Raji (cell line): ENCODE results near the gene OR12D2.

Experiments used
- POLR2A ChIP-seq: IDR thresholded peaks from 2 replicates; pipeline ENCODE4 v1.6.1; 2011; ENCODE audit warnings: low read depth, low read length, control low read depth; ENCODE audit not compliant: insufficient read depth

The OR12D2 gene

DNA sequence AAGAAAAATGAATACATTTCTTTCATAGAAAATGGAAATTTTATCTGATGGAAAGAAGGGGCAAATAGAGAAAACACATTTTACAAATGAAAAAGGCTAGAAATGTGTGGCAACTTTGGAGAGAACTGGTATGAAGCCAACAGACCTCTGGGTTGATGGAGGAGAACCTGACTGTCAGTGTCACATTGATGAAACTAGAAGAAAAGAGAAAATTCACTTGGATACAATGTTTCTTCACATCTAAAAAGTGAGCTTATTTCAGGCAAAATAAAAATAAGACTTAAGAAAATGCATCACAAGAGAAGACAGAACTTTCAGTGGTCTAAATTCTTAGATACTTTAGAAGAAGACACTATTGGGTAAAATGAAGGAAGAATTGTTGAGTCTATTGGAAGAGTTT lies at the start of gene OR12D2:
TSS of gene OR12D2 (plus strand) at position 301 of the 400 bp plus-strand sequence. CDS start 1,069 bp downstream, outside the sequence.
- TF ChIP-seq POLR2A = no peak

GRCh38 chr6:29354980-29355379 lies 40.5 kb upstream of the OR12D2 start:
- TF ChIP-seq POLR2A = no peak

DNA sequence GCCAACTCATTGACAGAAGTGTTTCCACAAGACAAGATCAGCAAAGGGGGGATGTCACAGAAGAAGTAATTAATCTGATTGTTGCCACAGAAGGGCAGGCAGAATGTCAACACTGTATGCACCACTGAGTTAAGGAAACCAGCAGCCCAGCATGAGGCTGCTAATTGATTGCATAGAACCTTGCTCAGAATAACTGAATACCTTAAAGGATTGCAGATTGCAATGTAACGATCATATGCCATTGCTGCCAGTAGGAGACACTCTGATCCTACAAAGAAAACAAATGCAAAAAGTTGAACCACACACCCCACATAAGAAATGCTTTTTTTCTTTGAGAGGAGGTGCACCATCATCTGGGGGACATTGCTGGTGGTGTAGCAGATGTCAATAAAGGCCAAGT lies 39.8 kb upstream of the OR12D2 start:
- no peak for TF ChIP-seq POLR2A

- TF ChIP-seq POLR2A = no peak
Observed at GRCh38 chr6:29368765-29369164, 26.7 kb upstream of the OR12D2 start, which contains the start of gene OR5V1. Gene OR5V1, minus strand, starts transcription at chr6:29368865. Its CDS starts 12,670 bp downstream, at chr6:29356195.

DNA sequence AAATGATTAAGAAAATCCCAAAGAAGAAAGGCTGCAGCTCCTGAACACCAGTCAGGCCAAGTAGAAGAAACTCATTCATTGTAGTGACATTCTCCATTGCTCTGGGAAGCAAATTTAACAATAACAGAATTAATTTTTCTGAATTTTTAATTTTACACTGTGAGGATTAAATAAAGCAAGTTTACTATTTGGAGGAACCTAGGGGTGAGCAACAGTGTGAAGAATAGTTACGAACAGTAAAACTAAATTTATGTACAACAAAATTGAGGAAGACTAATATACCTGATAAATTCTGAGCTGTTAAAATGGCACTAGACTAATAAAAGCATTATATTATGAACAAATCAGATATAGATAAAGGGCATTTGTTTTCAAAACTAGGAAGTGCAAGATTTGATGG lies 20.2 kb upstream of the OR12D2 start, which contains the start of gene OR12D3:
TSS of gene OR12D3 (minus strand) at position 101 of the 400 bp plus-strand sequence. CDS start at position 97, 4 bp downstream.
- no peak for TF ChIP-seq POLR2A

DNA sequence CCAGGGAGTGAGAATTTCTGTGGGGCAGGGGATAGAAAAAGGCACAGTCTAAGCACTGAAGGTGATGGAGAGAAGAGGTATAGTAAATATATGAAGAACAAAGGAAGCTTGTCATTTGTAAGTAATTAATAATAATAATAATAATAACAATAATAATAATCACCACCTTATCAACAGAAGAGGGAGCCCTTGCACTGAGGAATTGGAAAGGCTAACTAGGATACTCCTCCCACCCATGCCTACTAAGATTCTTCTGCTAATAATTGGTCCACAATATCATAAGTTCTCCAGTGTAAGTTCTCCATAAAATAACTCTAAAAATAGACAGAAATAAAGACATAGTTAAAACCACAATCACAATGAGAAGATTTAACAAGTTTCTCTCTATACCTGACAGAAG lies 19.4 kb upstream of the OR12D2 start:
- no peak for TF ChIP-seq POLR2A

DNA sequence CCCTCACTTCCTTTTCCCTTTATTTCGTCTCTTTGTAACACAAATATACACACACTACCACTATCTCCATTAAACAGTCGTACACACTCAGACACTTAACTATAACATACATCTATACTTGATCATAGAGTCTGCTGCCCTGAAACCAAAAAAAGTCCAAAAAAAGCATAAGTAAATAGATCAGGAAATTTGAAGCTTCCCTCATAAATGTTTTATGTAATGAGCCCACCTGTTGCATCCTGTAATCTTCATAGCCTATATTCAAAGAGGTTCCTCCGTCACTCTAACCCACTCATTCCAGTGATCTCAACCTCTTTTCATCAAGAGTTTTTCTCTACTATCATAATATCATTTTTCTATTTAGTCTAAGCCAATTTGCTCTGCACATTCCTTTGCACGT lies 6.9 kb upstream of the OR12D2 start:
- no peak for TF ChIP-seq POLR2A

DNA sequence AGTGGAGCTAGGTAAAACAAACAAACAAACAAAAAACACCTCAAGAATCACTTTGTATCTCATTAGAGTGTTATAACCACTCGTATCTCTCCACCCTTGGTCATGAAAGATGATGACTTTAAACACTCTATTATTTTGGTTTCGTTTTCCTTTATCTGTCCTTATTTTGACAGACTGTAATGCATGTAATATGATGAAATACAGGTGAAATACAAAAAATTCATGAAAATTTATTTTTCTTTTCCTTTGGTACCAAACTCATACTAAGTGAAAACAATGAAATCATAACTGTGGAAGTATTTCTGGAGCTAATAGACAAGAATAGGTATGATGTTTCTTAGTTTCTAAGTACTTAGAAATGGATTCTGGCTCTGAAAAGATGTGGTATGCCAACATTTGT lies 4.1 kb downstream of the OR12D2 start:
- TF ChIP-seq POLR2A = no peak

GRCh38 chr6:29403801-29404200 lies 8.4 kb downstream of the OR12D2 start:
- no peak for TF ChIP-seq POLR2A

- no peak for TF ChIP-seq POLR2A
Observed at GRCh38 chr6:29414588-29414987, 19.2 kb downstream of the OR12D2 start, which contains the start of gene OR12D1. Gene OR12D1, plus strand, starts transcription at chr6:29414928.

- no peak for TF ChIP-seq POLR2A
Observed at GRCh38 chr6:29419516-29419915, 24.1 kb downstream of the OR12D2 start.

GRCh38 chr6:29424168-29424567 lies 28.7 kb downstream of the OR12D2 start:
- no peak for TF ChIP-seq POLR2A

DNA sequence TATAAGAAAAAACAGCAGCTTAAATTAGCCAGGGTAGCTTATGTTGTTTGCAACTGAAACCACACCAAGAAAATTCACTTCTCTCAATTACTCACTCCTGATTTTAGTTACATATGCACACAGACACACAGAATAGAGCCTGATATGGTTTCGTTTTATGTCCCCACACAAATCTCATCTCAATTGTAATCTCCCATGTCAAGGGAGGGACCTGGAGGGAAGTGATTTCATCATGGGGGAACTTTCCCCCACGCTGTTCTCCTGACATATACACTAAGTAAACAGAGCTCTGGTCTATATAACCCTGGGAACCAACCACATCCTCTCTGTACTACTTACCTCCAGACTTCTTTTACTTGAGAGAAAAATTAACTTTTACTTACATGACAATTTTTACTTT lies 29.1 kb downstream of the OR12D2 start:
- TF ChIP-seq POLR2A = no peak

DNA sequence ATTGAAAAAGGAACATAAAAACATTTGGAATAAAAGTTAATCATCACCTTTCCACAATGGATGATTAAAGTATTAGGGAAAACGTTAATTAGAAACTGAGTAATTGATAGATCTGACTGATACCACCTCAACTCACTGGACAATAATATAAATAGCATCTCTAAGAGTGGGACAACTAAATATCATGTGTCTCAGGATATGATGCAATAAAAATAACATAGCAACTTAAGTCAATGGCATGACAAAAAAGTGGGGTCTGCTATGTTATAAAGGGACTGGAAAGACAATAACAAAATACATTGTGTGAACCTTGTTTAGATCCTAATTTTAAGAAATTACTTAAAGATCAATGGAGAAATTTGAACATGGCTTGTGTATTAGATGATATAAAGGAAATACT lies 29.6 kb downstream of the OR12D2 start:
- no peak for TF ChIP-seq POLR2A

GRCh38 chr6:29426654-29427053 lies 31.2 kb downstream of the OR12D2 start:
- no peak for TF ChIP-seq POLR2A

DNA sequence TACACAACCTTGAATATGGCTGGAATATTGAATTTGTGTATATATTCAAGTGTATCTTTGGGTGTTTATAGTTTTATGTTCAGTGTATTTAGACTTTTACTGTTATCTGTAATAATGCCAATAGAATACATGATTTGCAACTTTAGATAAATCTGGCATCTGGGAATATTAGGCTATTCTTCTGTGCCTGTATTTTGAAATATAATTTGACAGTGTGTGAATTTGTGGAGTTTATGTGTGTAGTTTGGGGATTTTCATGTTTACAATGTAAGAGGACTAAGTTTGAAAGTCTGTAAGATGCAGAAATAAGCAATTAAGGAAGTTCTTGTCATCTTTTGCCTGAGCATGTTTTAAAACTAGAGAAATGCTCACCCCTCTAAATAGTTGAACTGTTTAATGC lies 43.6 kb downstream of the OR12D2 start, which contains the start of gene OR10C1:
TSS of gene OR10C1 (plus strand) at position 301 of the 400 bp plus-strand sequence. CDS start 710 bp downstream, outside the sequence.
- TF ChIP-seq POLR2A = no peak

- no peak for TF ChIP-seq POLR2A
Observed at GRCh38 chr6:29442719-29443118, 47.3 kb downstream of the OR12D2 start.
